WTC11 (cell line): Measurements from ENCODE around the gene SH3D19. TPM values are rescaled to one million over a fixed set of nuclear protein-coding genes. Genes with fewer than 3 reads are reported as not detected.

Experiments used
- ATAC-seq: fragments of 200-7000 bp; cut with Tn5 transposase; 2 replicates; pipeline ENCODE4 v1.10.0; 2021; ENCODE audit warnings: mild to moderate bottlenecking, moderate library complexity
- CTCF ChIA-PET: fragments of 300-600 bp; sonication (Branson Sonifier 250); formaldehyde crosslinking; loops from one replicate; lab custom pipeline; 2021; ENCODE audit warnings: antibody characterized with exemption; lab: Charles Lee
- POLR2A ChIA-PET: fragments of 350-600 bp; sonication (Branson Sonifier 250); formaldehyde crosslinking; loops from one replicate; lab custom pipeline; 2021; ENCODE audit warnings: antibody characterized with exemption; lab: Charles Lee
- DNase-seq: peaks from one replicate; pipeline ENCODE4 v3.0.0; 2021; ENCODE audit warnings: low spot score
- H3K27ac Mint-ChIP-seq: 2 replicates; pipeline ENCODE4 v1.8.0; 2021; ENCODE audit warnings: mixed read lengths
- H3K27me3 Mint-ChIP-seq: 2 replicates; pipeline ENCODE4 v1.8.0; 2021; ENCODE audit warnings: low read depth, mild to moderate bottlenecking, moderate library complexity, mixed read lengths
- H3K36me3 Mint-ChIP-seq: 2 replicates; pipeline ENCODE4 v1.8.0; 2021; ENCODE audit warnings: mixed read lengths
- H3K4me1 Mint-ChIP-seq: 2 replicates; pipeline ENCODE4 v1.8.0; 2022; ENCODE audit warnings: mixed read lengths
- H3K4me3 Mint-ChIP-seq: 2 replicates; pipeline ENCODE4 v1.8.0; 2021; ENCODE audit warnings: mild to moderate bottlenecking, moderate library complexity, mixed read lengths
- H3K9me3 Mint-ChIP-seq: 2 replicates; pipeline ENCODE4 v1.8.0; 2021; ENCODE audit warnings: mixed read lengths
- CBFB ChIP-seq: sonication (generic); formaldehyde crosslinking; IDR thresholded peaks from 2 replicates; pipeline ENCODE4 v1.8.1; 2022; ENCODE audit warnings: mild to moderate bottlenecking, low read depth, missing genetic modification reagents
- CREM ChIP-seq: sonication (generic); formaldehyde crosslinking; IDR thresholded peaks from 2 replicates; pipeline ENCODE4 v1.8.1; 2022; ENCODE audit warnings: mild to moderate bottlenecking, missing genetic modification reagents, moderate library complexity
- ELF4 ChIP-seq: sonication (generic); formaldehyde crosslinking; IDR thresholded peaks from 2 replicates; pipeline ENCODE4 v1.8.1; 2022; ENCODE audit warnings: low read depth, mild to moderate bottlenecking, moderate library complexity, missing genetic modification reagents
- EMX1 ChIP-seq: fragments of 250-450 bp; sonication (Bioruptor Pico); IDR thresholded peaks from 2 replicates; pipeline ENCODE4 v1.8.0; 2021; ENCODE audit warnings: mild to moderate bottlenecking
- ETV6 ChIP-seq: sonication (generic); formaldehyde crosslinking; IDR thresholded peaks from 2 replicates; pipeline ENCODE4 v1.8.1; 2022; ENCODE audit warnings: mild to moderate bottlenecking, missing genetic modification reagents
- FOXK1 ChIP-seq: sonication (generic); formaldehyde crosslinking; IDR thresholded peaks from 2 replicates; pipeline ENCODE4 v1.8.0; 2022; ENCODE audit warnings: mild to moderate bottlenecking, moderate library complexity, missing genetic modification reagents
- FOXP1 ChIP-seq: sonication (generic); formaldehyde crosslinking; IDR thresholded peaks from 2 replicates; pipeline ENCODE4 v1.8.0; 2022; ENCODE audit warnings: missing genetic modification reagents, mild to moderate bottlenecking, moderate library complexity, borderline replicate concordance
- GABPB1 ChIP-seq: sonication (generic); formaldehyde crosslinking; IDR thresholded peaks from 2 replicates; pipeline ENCODE4 v1.8.1; 2023; ENCODE audit warnings: mild to moderate bottlenecking, missing genetic modification reagents
- JAZF1 ChIP-seq: fragments of 250-450 bp; sonication (Bioruptor Pico); IDR thresholded peaks from 2 replicates; pipeline ENCODE4 v1.9.0; 2021; ENCODE audit warnings: moderate library complexity, mild to moderate bottlenecking, inconsistent platforms
- MXD4 ChIP-seq: fragments of 250-450 bp; sonication (Bioruptor Pico); IDR thresholded peaks from 2 replicates; pipeline ENCODE4 v1.8.0; 2021; ENCODE audit warnings: mild to moderate bottlenecking, moderate library complexity, borderline replicate concordance
- SMAD4 ChIP-seq: sonication (generic); formaldehyde crosslinking; IDR thresholded peaks from 2 replicates; pipeline ENCODE4 v1.8.0; 2022; ENCODE audit warnings: mild to moderate bottlenecking, missing genetic modification reagents
- TEAD1 ChIP-seq: sonication (generic); formaldehyde crosslinking; IDR thresholded peaks from 2 replicates; pipeline ENCODE4 v1.8.0; 2022; ENCODE audit warnings: mild to moderate bottlenecking, missing genetic modification reagents
- ZNF219 ChIP-seq: sonication (generic); formaldehyde crosslinking; IDR thresholded peaks from 2 replicates; pipeline ENCODE4 v1.8.0; 2023; ENCODE audit warnings: missing genetic modification reagents, mild to moderate bottlenecking, borderline replicate concordance
- ZNF671 ChIP-seq: fragments of 250-450 bp; sonication (Bioruptor Pico); IDR thresholded peaks from 2 replicates; pipeline ENCODE4 v1.8.0; 2021; ENCODE audit warnings: mild to moderate bottlenecking
- total RNA-seq: library from RNA; stranded (reverse); gene quantifications from 3 replicates; pipeline ENCODE4 v1.2.3, GENCODE V29; 2021
- TF ChIP-seq, protein P1 (sequence below): sonication (generic); formaldehyde crosslinking; IDR thresholded peaks from 2 replicates; pipeline ENCODE4 v1.8.0; 2022; ENCODE audit warnings: mild to moderate bottlenecking, missing genetic modification reagents
- TF ChIP-seq, protein P2 (sequence below): sonication (generic); formaldehyde crosslinking; conservative IDR thresholded peaks from 2 replicates; pipeline ENCODE4 v1.8.1; 2023; ENCODE audit warnings: mild to moderate bottlenecking, low read depth, missing genetic modification reagents, moderate library complexity
- TF ChIP-seq, protein P3 (sequence below): sonication (generic); formaldehyde crosslinking; IDR thresholded peaks from 2 replicates; pipeline ENCODE4 v1.8.1; 2023; ENCODE audit warnings: mild to moderate bottlenecking, missing genetic modification reagents
- TF ChIP-seq, protein P4 (sequence below): sonication (generic); formaldehyde crosslinking; IDR thresholded peaks from 2 replicates; pipeline ENCODE4 v1.8.1; 2023; ENCODE audit warnings: mild to moderate bottlenecking, missing genetic modification reagents, moderate library complexity
- TF ChIP-seq, protein P5 (sequence below): sonication (generic); formaldehyde crosslinking; IDR thresholded peaks from 2 replicates; pipeline ENCODE4 v1.8.1; 2023; ENCODE audit warnings: mild to moderate bottlenecking, missing genetic modification reagents
- TF ChIP-seq, protein P6 (sequence below): sonication (generic); formaldehyde crosslinking; IDR thresholded peaks from 2 replicates; pipeline ENCODE4 v1.8.0; 2023; ENCODE audit warnings: missing genetic modification reagents
- TF ChIP-seq, protein P7 (sequence below): fragments of 200-600 bp; IDR thresholded peaks from 2 replicates; pipeline ENCODE4 v1.8.0; 2022; ENCODE audit warnings: antibody characterized with exemption

SH3D19 gene
- total RNA-seq, 1 experiment from 2014 or later, result 41.6 TPM

DNA sequence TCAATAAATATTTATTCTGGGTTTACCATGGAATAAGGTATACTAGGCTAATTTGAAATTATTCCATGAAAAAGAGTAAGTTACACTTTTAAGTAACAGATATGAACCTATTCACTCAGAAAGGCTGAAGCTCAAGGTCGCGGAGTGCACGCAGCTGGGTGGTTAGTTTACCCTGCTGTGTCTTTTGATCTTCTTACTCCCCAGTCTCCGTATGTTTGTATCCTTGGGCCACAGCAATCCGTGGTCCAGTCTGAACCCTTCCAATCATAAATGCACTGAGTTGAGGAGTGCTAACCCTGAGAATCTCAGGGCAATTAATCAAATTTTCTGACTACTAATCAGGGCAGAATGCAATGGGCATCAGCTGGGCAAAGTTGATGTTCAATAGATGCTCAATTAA, 192.1 kb downstream of the SH3D19 start (continued):
- TF ChIP-seq ELF4 (CRISPR knock-in tag) (no peak), TEAD1 (CRISPR knock-in tag) (no peak), CREM (no peak), JAZF1 (no peak)

DNA sequence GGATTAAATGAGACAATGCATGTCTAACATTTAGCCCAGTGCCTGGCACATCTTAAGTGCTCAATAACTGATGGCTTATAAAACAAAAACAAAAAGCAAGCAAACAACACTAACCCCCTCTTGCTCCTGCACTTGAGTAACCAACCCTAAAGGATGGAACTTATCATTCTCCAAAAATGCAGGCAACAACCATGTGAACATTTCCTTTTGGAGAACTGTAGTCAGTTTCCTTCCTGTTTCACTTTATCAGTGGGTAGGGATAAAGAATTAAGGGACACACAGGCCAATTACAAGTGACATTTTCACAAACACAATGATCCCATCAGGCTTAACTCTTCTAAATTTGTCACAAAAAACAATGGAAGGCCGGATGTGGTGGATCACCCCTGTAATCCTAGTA, 195.6 kb downstream of the SH3D19 start:
- ChIA-PET CTCF (no interaction called here), POLR2A (no interaction called here)
- Mint-ChIP-seq H3K4me1 (peaks cover 3% of the 10 kb centered on the region; the same call in 1 of the 2 replicates), H3K36me3 (peaks cover 44% of the 10 kb centered on the region), H3K27me3 (no peaks in the 10 kb centered on the region), H3K27ac (no peak overlapping the region), H3K4me3 (no peak overlapping the region), H3K9me3 (no peaks in the 10 kb centered on the region)
- DNase-seq, result no peak
- no peak for ATAC-seq
- TF ChIP-seq, protein P1, sequence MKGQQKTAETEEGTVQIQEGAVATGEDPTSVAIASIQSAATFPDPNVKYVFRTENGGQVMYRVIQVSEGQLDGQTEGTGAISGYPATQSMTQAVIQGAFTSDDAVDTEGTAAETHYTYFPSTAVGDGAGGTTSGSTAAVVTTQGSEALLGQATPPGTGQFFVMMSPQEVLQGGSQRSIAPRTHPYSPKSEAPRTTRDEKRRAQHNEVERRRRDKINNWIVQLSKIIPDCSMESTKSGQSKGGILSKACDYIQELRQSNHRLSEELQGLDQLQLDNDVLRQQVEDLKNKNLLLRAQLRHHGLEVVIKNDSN (CRISPR knock-in tag), result no peak
- no peak for TF ChIP-seq TEAD1 (CRISPR knock-in tag)
- TF ChIP-seq ETV6 (CRISPR knock-in tag), result no peak
- TF ChIP-seq, protein P2, sequence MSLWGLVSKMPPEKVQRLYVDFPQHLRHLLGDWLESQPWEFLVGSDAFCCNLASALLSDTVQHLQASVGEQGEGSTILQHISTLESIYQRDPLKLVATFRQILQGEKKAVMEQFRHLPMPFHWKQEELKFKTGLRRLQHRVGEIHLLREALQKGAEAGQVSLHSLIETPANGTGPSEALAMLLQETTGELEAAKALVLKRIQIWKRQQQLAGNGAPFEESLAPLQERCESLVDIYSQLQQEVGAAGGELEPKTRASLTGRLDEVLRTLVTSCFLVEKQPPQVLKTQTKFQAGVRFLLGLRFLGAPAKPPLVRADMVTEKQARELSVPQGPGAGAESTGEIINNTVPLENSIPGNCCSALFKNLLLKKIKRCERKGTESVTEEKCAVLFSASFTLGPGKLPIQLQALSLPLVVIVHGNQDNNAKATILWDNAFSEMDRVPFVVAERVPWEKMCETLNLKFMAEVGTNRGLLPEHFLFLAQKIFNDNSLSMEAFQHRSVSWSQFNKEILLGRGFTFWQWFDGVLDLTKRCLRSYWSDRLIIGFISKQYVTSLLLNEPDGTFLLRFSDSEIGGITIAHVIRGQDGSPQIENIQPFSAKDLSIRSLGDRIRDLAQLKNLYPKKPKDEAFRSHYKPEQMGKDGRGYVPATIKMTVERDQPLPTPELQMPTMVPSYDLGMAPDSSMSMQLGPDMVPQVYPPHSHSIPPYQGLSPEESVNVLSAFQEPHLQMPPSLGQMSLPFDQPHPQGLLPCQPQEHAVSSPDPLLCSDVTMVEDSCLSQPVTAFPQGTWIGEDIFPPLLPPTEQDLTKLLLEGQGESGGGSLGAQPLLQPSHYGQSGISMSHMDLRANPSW (CRISPR knock-in tag), result no peak

DNA sequence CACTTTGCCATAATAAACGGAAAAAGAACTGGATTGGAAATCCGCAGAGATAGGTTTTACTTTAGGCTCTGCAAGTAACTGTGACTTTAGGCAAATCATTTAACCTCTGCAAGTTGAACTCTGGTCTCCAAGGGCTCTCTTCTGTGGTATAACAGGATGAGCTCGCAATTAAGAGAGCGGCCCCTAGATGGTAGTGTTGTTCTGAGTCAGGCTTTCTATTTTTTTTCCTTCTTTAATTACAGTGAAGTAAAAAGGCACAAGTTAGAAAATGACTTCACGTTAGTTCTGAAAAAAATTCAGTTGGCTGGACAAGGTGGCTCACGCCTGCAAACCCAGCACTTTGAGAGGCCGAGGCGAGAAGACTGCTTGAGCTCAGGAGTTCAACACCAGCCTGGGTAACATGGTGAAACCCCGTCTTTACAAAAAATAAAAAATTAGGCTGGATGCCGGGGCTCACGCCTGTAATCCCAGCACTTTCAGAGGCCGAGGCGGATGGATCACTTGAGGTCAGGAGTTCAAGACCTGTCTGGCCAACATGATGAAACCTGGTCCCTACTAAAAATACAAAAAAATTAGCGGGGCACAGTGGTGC, 207.9 kb downstream of the SH3D19 start:
- CTCF ChIA-PET, result interaction anchor here (0.5 to 1.6 kb wide), 32 partner anchors 9 to 626 kb away, joined by 3 to 11 read pairs (median 4); partner anchors contain the start of genes PRSS48, RPS3A and SH3D19

DNA sequence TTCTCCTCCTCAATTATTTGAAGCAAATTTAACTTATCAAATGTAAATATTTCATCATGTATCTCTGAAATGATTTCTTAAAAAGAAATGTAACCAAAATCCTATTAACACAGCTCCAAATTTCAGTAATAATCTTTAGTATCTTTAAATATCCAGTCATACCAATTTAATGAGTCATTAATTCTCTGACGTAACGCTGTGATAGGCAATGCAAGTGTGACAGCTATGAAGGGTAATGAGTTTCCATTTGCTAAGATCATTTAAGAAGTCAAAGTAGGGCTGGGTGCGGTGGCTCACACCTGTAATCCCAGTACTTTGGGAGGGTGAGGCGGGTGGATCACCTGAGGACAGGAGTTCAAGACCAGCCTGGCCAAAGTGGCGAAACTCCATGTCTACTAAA, 210.4 kb downstream of the SH3D19 start:
- ChIA-PET POLR2A (no interaction called here), CTCF (no interaction called here)
- H3K27me3 Mint-ChIP-seq, result no peaks in the 10 kb centered on the region
- no peak overlapping the region for H3K27ac Mint-ChIP-seq
- no peaks in the 10 kb centered on the region for H3K9me3 Mint-ChIP-seq
- no peak for DNase-seq
- H3K4me3 Mint-ChIP-seq, result no peak overlapping the region
- ATAC-seq, result no peak
- peaks cover 9% of the 10 kb centered on the region for H3K36me3 Mint-ChIP-seq
- H3K4me1 Mint-ChIP-seq, result no peaks in the 10 kb centered on the region
- TF ChIP-seq, protein P3, sequence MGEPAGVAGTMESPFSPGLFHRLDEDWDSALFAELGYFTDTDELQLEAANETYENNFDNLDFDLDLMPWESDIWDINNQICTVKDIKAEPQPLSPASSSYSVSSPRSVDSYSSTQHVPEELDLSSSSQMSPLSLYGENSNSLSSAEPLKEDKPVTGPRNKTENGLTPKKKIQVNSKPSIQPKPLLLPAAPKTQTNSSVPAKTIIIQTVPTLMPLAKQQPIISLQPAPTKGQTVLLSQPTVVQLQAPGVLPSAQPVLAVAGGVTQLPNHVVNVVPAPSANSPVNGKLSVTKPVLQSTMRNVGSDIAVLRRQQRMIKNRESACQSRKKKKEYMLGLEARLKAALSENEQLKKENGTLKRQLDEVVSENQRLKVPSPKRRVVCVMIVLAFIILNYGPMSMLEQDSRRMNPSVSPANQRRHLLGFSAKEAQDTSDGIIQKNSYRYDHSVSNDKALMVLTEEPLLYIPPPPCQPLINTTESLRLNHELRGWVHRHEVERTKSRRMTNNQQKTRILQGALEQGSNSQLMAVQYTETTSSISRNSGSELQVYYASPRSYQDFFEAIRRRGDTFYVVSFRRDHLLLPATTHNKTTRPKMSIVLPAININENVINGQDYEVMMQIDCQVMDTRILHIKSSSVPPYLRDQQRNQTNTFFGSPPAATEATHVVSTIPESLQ (CRISPR knock-in tag), result no peak
- TF ChIP-seq, protein P4, sequence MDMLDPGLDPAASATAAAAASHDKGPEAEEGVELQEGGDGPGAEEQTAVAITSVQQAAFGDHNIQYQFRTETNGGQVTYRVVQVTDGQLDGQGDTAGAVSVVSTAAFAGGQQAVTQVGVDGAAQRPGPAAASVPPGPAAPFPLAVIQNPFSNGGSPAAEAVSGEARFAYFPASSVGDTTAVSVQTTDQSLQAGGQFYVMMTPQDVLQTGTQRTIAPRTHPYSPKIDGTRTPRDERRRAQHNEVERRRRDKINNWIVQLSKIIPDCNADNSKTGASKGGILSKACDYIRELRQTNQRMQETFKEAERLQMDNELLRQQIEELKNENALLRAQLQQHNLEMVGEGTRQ, result no peak
- TF ChIP-seq FOXP1 (CRISPR knock-in tag) (no peak), EMX1 (CRISPR knock-in tag) (no peak), SMAD4 (no peak), CBFB (no peak), ZNF671 (no peak)
- TF ChIP-seq, protein P5, sequence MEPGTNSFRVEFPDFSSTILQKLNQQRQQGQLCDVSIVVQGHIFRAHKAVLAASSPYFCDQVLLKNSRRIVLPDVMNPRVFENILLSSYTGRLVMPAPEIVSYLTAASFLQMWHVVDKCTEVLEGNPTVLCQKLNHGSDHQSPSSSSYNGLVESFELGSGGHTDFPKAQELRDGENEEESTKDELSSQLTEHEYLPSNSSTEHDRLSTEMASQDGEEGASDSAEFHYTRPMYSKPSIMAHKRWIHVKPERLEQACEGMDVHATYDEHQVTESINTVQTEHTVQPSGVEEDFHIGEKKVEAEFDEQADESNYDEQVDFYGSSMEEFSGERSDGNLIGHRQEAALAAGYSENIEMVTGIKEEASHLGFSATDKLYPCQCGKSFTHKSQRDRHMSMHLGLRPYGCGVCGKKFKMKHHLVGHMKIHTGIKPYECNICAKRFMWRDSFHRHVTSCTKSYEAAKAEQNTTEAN, result no peak
- TF ChIP-seq, protein P6, sequence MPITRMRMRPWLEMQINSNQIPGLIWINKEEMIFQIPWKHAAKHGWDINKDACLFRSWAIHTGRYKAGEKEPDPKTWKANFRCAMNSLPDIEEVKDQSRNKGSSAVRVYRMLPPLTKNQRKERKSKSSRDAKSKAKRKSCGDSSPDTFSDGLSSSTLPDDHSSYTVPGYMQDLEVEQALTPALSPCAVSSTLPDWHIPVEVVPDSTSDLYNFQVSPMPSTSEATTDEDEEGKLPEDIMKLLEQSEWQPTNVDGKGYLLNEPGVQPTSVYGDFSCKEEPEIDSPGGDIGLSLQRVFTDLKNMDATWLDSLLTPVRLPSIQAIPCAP (CRISPR knock-in tag), result no peak

More for the DNA sequence above, 207.9 kb downstream of the SH3D19 start:
- Mint-ChIP-seq H3K27me3 (no peaks in the 10 kb centered on the region), H3K36me3 (peaks cover 29% of the 10 kb centered on the region), H3K9me3 (no peaks in the 10 kb centered on the region), H3K4me1 (no peaks in the 10 kb centered on the region), H3K27ac (peak overlapping the region; percentile 74; the same call in 1 of the 2 replicates), H3K4me3 (no peak overlapping the region)
- peak; percentile 65 for DNase-seq
- peak; percentile 77 for ATAC-seq
- POLR2A ChIA-PET, result interaction anchor here (0.5 to 0.6 kb wide), 2 partner anchors 10 to 23 kb away, joined by 3 to 4 read pairs; no protein-coding TSS in a partner anchor
- no peak for TF ChIP-seq ZNF219 (CRISPR knock-in tag)
- TF ChIP-seq FOXK1 (CRISPR knock-in tag), result no peak
- no peak for TF ChIP-seq MXD4 (CRISPR knock-in tag)
- no peak for TF ChIP-seq GABPB1 (CRISPR knock-in tag)
- TF ChIP-seq, protein P7, sequence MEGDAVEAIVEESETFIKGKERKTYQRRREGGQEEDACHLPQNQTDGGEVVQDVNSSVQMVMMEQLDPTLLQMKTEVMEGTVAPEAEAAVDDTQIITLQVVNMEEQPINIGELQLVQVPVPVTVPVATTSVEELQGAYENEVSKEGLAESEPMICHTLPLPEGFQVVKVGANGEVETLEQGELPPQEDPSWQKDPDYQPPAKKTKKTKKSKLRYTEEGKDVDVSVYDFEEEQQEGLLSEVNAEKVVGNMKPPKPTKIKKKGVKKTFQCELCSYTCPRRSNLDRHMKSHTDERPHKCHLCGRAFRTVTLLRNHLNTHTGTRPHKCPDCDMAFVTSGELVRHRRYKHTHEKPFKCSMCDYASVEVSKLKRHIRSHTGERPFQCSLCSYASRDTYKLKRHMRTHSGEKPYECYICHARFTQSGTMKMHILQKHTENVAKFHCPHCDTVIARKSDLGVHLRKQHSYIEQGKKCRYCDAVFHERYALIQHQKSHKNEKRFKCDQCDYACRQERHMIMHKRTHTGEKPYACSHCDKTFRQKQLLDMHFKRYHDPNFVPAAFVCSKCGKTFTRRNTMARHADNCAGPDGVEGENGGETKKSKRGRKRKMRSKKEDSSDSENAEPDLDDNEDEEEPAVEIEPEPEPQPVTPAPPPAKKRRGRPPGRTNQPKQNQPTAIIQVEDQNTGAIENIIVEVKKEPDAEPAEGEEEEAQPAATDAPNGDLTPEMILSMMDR, result peak; percentile 29
- TF ChIP-seq EMX1 (CRISPR knock-in tag), result no peak
